Measurements from ENCODE around the gene APBA2. TPM values are rescaled to one million over a fixed set of nuclear protein-coding genes. Genes with fewer than 3 reads are reported as not detected.

The APBA2 gene
- total RNA-seq, 6 experiments from 2014 or later = 5.3 to 6.5 (median 6.1) TPM

- H3K27ac Mint-ChIP-seq = no peak overlapping the region
These were observed 186.1 kb downstream of the APBA2 start for GRCh38 chr15:29071882-29072273.

GRCh38 chr15:29072444-29072843, 186.7 kb downstream of the APBA2 start:
- H3K4me1 Mint-ChIP-seq (ENCODE audit: low read depth) = no peaks in the 10 kb centered on the region
- no peak overlapping the region for H3K27ac Mint-ChIP-seq
- no peak for TF ChIP-seq CTCF (IDR thresholded peaks at IDR 0.05)
- no peak overlapping the region for H3K4me3 Mint-ChIP-seq
- H3K27me3 Mint-ChIP-seq (ENCODE audit: insufficient read depth) = no peaks in the 10 kb centered on the region
- no peak for DNase-seq
- H3K36me3 Mint-ChIP-seq (ENCODE audit: low read depth) = no peaks in the 10 kb centered on the region; the same call in 1 of the 2 replicates
- H3K9me3 Mint-ChIP-seq = peaks cover 24% of the 10 kb centered on the region

More at GRCh38 chr15:29071882-29072273, 186.1 kb downstream of the APBA2 start:
- no peak overlapping the region for H3K4me3 Mint-ChIP-seq
- H3K4me1 Mint-ChIP-seq (ENCODE audit: low read depth) = no peaks in the 10 kb centered on the region
- no peaks in the 10 kb centered on the region for H3K36me3 Mint-ChIP-seq (ENCODE audit: low read depth)
- no peak for DNase-seq
- no peaks in the 10 kb centered on the region for H3K27me3 Mint-ChIP-seq (ENCODE audit: insufficient read depth)
- no peak for TF ChIP-seq CTCF (IDR thresholded peaks at IDR 0.05)
- H3K9me3 Mint-ChIP-seq = peaks cover 22% of the 10 kb centered on the region

GRCh38 chr15:29074045-29074444, 188.3 kb downstream of the APBA2 start:
- Mint-ChIP-seq H3K4me3 (no peak overlapping the region), H3K4me1 (ENCODE audit: low read depth) (no peaks in the 10 kb centered on the region), H3K36me3 (ENCODE audit: low read depth) (no peaks in the 10 kb centered on the region; the same call in 1 of the 2 replicates), H3K27me3 (ENCODE audit: insufficient read depth) (no peaks in the 10 kb centered on the region), H3K9me3 (peaks cover 25% of the 10 kb centered on the region), H3K27ac (no peak overlapping the region)
- no peak for DNase-seq
- no peak for TF ChIP-seq CTCF (IDR thresholded peaks at IDR 0.05)

GRCh38 chr15:29078541-29078940, 192.8 kb downstream of the APBA2 start:
- TF ChIP-seq CTCF (IDR thresholded peaks at IDR 0.05) = no peak
- no peaks in the 10 kb centered on the region; the same call in none of the 2 replicates for H3K27me3 Mint-ChIP-seq (ENCODE audit: insufficient read depth)
- H3K9me3 Mint-ChIP-seq = peaks cover 8% of the 10 kb centered on the region; the same call in 1 of the 2 replicates
- no peaks in the 10 kb centered on the region; the same call in 1 of the 2 replicates for H3K36me3 Mint-ChIP-seq (ENCODE audit: low read depth)
- no peak overlapping the region for H3K27ac Mint-ChIP-seq
- no peak for DNase-seq
- no peaks in the 10 kb centered on the region for H3K4me1 Mint-ChIP-seq (ENCODE audit: low read depth)
- H3K4me3 Mint-ChIP-seq = no peak overlapping the region

GRCh38 chr15:29079479-29079878, 193.7 kb downstream of the APBA2 start:
- Mint-ChIP-seq H3K4me3 (no peak overlapping the region), H3K36me3 (ENCODE audit: low read depth) (peaks cover under 1% of the 10 kb centered on the region; the same call in 1 of the 2 replicates), H3K4me1 (ENCODE audit: low read depth) (no peaks in the 10 kb centered on the region), H3K9me3 (peaks cover 8% of the 10 kb centered on the region; the same call in 1 of the 2 replicates), H3K27ac (no peak overlapping the region), H3K27me3 (ENCODE audit: insufficient read depth) (no peaks in the 10 kb centered on the region; the same call in none of the 2 replicates)
- DNase-seq = no peak
- TF ChIP-seq CTCF (IDR thresholded peaks at IDR 0.05) = no peak

- peaks cover 4% of the 10 kb centered on the region for H3K36me3 Mint-ChIP-seq (ENCODE audit: low read depth)
- H3K4me1 Mint-ChIP-seq (ENCODE audit: low read depth) = no peaks in the 10 kb centered on the region
- no peak overlapping the region for H3K27ac Mint-ChIP-seq
- no peak for TF ChIP-seq CTCF (IDR thresholded peaks at IDR 0.05)
- DNase-seq = no peak
- H3K9me3 Mint-ChIP-seq = peaks cover 15% of the 10 kb centered on the region
- H3K27me3 Mint-ChIP-seq (ENCODE audit: insufficient read depth) = no peaks in the 10 kb centered on the region; the same call in none of the 2 replicates
- H3K4me3 Mint-ChIP-seq = no peak overlapping the region
These were observed 196.0 kb downstream of the APBA2 start for GRCh38 chr15:29081781-29082180.
